Brain pericyte (primary cell): ENCODE measurements around the gene DHRS7B.
"Not testable (repeated sequence)": the region's sequence is repeated elsewhere in the genome, so short reads cannot be mapped to it uniquely, and the experiment has no call there.

ENCODE experiments used
- DNase-seq: peaks from one replicate; pipeline ENCODE4 v3.0.0-alpha.2; 2012; ENCODE audit warnings: low read depth, low spot score

Gene DHRS7B

GRCh38 chr17:21126645-21127508 is at the start of gene DHRS7B:
Gene DHRS7B, plus strand, starts transcription at chr17:21126964. Its CDS starts 8 bp downstream, at chr17:21126972.
- DNase-seq = peak; percentile 71

GRCh38 chr17:21077281-21077680 is 49.5 kb upstream of the DHRS7B start:
- no peak for DNase-seq

DNA sequence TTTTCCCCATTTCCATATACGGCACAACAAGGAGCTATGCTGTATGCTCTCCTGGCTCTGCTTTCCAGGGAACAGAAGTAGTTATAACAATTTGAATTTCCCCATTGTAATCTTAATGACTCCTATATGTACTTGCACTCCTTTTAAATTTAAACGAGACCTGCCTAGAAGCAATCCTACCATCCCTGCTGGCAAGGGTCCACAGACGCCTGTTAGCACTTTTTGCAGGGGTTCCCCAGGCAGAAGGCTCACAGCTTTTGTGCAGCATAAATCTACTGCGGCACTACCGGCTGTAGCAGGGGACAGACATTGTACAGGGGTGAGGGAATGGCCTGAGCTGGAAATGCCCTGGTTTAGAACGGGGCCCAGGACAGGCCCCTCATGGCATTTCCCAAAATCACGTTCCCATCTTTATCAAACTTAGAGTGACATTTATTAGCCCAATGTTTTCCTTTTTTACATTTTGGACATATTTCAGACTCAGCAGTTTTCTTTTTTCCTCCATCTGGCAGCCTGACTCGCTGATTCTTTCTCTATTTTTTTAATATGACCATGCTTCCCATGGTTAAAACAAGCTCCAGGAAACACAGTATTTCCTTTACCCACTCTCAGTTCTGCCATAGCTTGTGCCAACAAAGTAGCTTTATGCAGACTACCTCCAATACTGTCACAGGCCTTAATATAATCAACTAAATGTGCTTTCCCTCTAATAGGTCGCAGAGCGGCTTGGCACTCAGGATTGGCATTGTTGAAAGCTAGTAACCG is 48.6 kb upstream of the DHRS7B start:
- DNase-seq = no peak

DNA sequence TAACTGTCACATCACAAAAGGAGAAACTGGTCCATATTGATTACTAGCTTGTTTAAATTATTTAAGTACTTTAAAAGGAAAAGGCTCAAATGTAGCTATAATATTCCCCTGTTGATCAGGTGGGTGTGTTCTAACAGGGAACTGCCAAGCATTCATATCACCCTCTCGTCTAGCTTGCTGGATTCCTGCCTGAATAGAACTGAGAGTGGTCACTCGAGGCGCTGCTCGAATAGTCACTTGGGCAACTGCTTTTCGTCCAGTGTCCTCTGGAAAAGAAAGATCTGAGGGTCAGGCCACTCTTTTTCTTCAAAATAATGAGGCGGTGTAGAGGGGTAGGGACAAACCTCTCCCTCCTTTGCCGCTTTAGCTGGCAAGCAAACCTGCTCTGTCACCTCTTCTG is 47.6 kb upstream of the DHRS7B start:
- no peak for DNase-seq

DNA sequence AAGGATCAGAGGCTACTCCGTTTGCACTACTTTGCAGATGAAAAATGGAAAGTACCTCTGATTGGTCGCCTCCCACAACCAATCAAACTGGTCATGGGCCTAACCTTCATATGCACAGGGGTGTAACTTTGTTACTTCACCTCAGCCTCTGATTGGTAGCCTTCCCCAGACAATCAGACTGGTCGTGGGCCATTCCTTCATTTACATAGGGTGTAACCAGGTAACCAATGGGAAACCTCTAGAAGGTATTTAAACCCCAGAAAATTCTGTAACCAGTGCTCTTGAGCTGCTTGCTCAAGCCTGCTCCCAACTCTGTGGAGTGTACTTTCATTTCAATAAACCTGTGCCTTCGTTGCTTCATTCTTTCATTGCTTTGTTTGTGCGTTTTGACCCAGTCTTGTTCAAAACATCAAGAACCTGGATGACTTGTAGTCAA is 44.7 kb upstream of the DHRS7B start:
- no peak for DNase-seq

DNA sequence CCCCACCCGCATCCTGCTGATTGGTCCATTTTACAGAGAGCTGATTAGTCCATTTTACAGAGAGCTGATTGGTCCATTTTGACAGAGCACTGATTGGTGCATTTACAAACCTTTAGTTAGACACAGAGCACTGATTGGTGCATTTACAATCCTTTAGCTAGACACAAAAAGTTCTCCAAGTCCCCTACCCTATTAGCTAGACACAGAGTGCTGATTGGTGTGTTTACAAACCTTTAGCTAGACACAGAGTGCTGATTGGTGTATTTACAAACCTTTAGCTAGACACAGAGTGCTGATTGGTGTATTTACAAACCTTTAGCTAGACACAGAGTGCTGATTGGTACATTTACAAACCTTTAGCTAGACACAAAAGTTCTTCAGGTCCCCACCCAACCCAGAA is 41.5 kb upstream of the DHRS7B start:
- DNase-seq = not testable (repeated sequence)

- no peak for DNase-seq
These were observed 41.1 kb upstream of the DHRS7B start for GRCh38 chr17:21085707-21086106.

DNA sequence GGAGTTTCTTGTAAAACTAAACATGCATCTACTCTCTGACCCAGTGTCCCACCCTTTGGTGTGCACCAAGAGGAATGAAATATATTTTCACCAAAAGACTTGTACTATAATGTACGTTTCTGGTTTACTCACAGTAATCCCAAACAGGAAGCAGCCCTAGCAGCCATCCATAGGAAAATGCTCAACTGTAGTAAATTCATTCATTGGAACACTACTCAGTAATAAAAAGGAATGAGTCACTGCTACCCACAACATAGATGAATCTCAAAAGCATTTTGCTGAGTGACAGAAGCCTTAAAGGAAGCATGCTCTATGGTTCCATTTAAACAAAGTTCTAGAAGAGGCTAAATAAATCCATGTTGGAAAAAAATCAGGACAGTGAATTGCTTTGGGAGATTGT is 37.6 kb upstream of the DHRS7B start:
- DNase-seq = no peak

DNA sequence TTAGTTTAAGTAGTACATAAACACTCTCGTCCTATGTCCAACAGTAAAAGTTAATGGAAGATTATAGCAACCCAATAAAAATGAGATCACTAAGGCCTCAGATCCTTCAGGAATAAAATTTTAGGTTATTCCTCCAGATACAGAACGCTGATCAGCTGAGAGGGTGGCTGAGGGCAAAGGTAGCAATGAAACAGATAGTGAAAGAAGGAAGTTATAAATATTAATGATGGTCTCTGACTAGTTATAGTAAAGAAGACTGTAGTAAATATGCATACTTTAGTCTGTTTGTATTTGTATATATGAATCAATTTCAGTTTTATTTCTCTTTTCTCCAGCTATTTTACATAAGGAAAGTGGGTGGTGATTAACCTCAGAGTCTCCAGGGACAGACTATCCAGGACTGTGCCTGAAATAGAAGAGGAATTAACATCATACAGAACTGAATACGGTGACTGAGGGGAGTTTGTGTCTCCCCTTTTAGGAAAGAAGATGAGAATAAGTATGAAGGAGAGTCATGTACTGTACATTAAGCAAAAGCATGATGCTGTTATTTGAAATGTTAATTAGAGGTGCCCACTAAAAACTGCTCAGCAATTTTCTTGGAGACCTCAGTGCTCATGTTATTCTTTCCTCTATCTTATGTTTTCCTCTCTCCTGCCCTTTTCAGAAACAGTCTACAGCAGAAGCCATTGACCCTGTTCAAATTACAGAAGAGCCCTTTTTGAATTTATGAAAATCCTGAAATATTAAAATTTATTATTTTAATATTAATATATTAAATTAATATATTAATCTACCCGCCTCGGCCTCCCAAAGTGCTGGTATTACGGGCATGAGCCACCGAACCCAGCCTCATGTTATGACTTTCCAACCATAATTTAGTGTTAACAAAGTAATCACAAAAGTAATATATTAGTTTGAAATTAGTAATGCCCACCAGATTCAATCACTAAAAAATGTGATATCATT is 36.5 kb upstream of the DHRS7B start:
- no peak for DNase-seq

DNA sequence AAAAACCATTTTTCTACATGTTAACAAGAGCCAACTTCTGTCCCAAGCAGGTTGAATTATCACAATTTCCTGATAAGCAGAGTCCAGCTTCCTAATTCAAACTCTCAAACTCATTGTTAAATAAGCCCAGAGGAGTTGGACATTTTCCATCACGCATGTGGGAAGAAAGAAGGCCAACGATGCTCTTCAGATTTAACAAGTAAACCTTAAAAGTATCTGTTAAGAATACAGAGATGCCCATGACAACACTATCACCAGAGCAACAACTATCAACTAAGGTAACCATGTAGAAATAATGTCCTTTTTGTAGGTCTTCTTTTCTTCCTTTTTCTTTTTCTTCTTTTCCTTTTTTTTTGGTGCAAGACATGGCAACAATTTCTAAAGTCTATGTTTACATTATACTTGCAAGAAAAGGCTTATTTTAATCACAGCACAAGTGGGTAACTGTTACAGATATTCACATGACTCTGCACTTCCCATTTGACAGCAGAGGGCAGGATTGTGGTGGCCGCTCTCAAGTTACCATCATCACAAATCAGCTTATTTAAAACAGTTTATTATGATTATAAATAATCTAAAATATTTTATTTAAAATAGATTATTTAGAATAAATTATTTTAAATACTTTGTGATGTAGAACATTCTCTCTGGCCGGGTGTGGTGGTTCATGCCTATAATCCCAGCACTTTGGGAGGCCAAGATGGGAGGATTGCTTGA is 35.7 kb upstream of the DHRS7B start:
- no peak for DNase-seq

GRCh38 chr17:21094298-21094704 is 32.5 kb upstream of the DHRS7B start:
- DNase-seq = no peak

- DNase-seq = no peak
These were observed 31.0 kb upstream of the DHRS7B start for GRCh38 chr17:21095735-21096134.

- DNase-seq = no peak
These were observed 29.9 kb upstream of the DHRS7B start for GRCh38 chr17:21096874-21097273.

- DNase-seq = no peak
These were observed 27.7 kb upstream of the DHRS7B start for GRCh38 chr17:21098934-21099689.

DNA sequence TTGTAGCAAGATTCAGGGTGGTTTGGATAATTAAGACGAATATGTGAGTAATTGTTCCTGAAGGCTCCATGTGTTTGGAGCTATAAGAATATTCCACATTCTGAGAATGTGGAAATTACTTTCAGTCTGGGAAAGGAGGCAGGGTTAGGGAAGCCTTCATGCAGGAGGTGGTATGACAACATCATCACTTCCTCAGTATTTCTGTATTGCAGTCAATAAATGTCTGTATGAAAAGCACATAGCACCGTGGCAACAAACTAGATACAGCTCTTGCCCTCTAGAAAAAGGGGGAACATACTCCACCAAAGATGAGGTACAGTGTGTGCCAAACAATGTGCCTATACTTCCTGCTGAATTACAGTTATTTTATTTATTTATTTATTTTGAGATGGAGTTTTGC is 26.1 kb upstream of the DHRS7B start:
- no peak for DNase-seq

DNA sequence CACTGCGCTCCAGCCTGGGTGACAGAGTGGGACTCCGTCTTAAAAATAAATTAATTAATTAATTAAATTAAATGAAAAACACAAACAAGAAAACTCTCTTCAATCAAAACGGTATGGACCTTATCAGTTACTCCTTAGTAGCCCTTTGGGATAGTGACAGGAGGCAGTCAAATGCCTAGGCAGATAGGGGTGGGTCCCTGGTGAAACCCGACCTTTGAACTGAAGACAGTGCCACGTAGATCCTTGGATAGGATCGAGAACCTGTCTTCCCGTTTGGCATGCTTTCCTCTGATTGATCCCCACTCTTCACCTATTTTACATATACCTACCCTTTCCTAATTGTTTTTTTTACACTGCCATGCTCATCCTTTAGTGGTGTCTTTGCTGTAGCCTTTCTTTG is 22.2 kb upstream of the DHRS7B start:
- DNase-seq = no peak

DNA sequence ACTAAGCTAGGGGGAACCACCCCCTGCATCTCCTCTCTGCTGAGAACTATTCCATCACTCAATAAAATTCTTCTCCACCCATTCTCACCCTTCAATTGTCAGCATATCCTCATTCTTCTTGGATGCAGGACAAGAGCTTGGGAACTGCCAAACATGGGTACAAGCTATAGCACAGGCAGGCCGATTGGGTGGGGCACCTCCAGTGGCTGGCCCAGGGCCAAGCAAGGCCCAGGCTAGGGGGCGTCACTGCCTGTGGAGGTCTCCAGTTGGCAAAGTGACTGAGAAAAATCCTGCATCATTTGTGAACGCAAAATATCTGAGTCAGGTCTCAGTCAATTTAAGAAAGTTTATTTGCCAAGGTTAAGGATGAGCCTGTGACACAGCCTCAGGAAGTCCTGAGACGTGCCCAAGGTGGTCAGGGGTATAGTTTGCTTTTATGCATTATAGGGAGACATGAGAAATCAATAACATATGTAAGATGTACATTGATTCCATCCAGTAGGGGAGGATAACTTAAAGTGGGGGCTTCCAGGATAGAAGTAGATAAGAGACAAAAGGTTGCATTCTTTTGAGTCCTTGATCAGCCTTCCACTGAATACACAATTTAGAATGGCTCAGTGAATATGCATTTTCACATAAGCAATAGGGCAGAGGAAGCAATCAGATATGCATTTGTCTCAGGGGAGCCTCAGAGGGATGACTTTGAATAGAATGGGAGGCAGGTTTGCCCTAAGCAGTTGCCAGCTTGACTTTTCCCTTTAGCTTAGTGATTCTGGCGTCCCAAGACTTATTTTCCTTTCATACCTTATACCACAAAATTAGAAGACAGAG is 21.5 kb upstream of the DHRS7B start:
- no peak for DNase-seq

DNA sequence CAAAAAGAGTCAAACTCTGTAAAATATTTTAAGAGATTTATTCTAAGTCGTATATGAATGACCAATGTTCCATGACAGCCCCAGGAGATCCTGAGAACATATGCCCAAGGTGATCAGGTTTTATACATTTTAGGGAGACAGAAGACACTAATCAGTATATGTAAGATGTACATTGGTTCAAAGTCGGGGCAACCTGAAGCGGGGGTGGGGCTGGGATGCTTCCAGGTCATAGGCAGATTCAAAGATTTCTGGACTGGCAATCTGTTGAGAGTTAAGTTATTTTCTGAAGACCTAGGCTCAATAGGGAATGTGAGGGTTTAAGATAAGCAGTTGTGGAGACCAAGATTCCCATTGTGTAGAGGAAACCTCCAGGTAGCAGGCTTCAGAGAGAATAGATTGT is 20.4 kb upstream of the DHRS7B start:
- no peak for DNase-seq

- not testable (repeated sequence) for DNase-seq
These were observed 19.6 kb upstream of the DHRS7B start for GRCh38 chr17:21107067-21107650.
